WTC11 (cell line): ENCODE measurements around the gene NEDD9.

Source experiments
- ARID4B ChIP-seq: sonication (generic); formaldehyde crosslinking; IDR thresholded peaks from 2 replicates; pipeline ENCODE4 v1.8.0; 2023; ENCODE audit warnings: missing genetic modification reagents, mild to moderate bottlenecking, borderline replicate concordance
- ATF3 ChIP-seq: sonication (generic); formaldehyde crosslinking; conservative IDR thresholded peaks from 2 replicates; pipeline ENCODE4 v1.8.1; 2022; ENCODE audit warnings: mild to moderate bottlenecking, missing genetic modification reagents
- CREB1 ChIP-seq: sonication (generic); formaldehyde crosslinking; IDR thresholded peaks from 2 replicates; pipeline ENCODE4 v1.8.0; 2023; ENCODE audit warnings: mild to moderate bottlenecking, missing genetic modification reagents
- CREM ChIP-seq: sonication (generic); formaldehyde crosslinking; IDR thresholded peaks from 2 replicates; pipeline ENCODE4 v1.8.1; 2022; ENCODE audit warnings: mild to moderate bottlenecking, missing genetic modification reagents, moderate library complexity
- CTCF ChIP-seq: fragments of 200-600 bp; IDR thresholded peaks from 2 replicates; pipeline ENCODE4 v1.8.0; 2022; ENCODE audit warnings: antibody characterized with exemption
- ETV6 ChIP-seq: sonication (generic); formaldehyde crosslinking; IDR thresholded peaks from 2 replicates; pipeline ENCODE4 v1.8.1; 2022; ENCODE audit warnings: mild to moderate bottlenecking, missing genetic modification reagents
- FOXK1 ChIP-seq: sonication (generic); formaldehyde crosslinking; IDR thresholded peaks from 2 replicates; pipeline ENCODE4 v1.8.0; 2022; ENCODE audit warnings: mild to moderate bottlenecking, moderate library complexity, missing genetic modification reagents
- PRDM15 ChIP-seq: sonication (generic); formaldehyde crosslinking; IDR thresholded peaks from 2 replicates; pipeline ENCODE4 v1.8.0; 2022; ENCODE audit warnings: missing genetic modification reagents
- SP1 ChIP-seq: sonication (generic); formaldehyde crosslinking; conservative IDR thresholded peaks from 2 replicates; pipeline ENCODE4 v1.8.1; 2022; ENCODE audit warnings: missing genetic modification reagents
- ZBTB43 ChIP-seq: sonication (generic); formaldehyde crosslinking; IDR thresholded peaks from 2 replicates; pipeline ENCODE4 v1.8.1; 2023; ENCODE audit warnings: mild to moderate bottlenecking, missing genetic modification reagents
- ZNF263 ChIP-seq: sonication (generic); formaldehyde crosslinking; IDR thresholded peaks from 2 replicates; pipeline ENCODE4 v1.8.1; 2022; ENCODE audit warnings: low read depth, mild to moderate bottlenecking, moderate library complexity, missing genetic modification reagents

- TF ChIP-seq ATF3 (CRISPR knock-in tag) (no peak), ZBTB43 (CRISPR knock-in tag) (no peak), ETV6 (CRISPR knock-in tag) (no peak), CTCF (no peak), SP1 (no peak), CREM (no peak), PRDM15 (no peak), ARID4B (CRISPR knock-in tag) (no peak), ZNF263 (no peak), FOXK1 (CRISPR knock-in tag) (no peak), CREB1 (CRISPR knock-in tag) (no peak)
Measured at GRCh38 chr6:11187301-11187700, 45.2 kb downstream of the NEDD9 start.
